HL-60 (cell line): ENCODE measurements around the gene SOX5.

ENCODE experiments used
- GABPA ChIP-seq: IDR thresholded peaks from 2 replicates; pipeline ENCODE4 v1.6.1; 2012; ENCODE audit warnings: low read depth
- POLR2AphosphoS5 ChIP-seq: IDR thresholded peaks from 2 replicates; pipeline ENCODE4 v1.6.1; 2012; ENCODE audit warnings: low read depth
- TF ChIP-seq, protein P1 (sequence below): IDR thresholded peaks from one replicate; pipeline ENCODE4 v1.5.1; 2011; ENCODE audit warnings: low read length, control low read depth, inconsistent platforms; ENCODE audit not compliant: insufficient read depth
- TF ChIP-seq, protein P2 (sequence below): IDR thresholded peaks from 2 replicates; pipeline ENCODE4 v1.6.1; 2012; ENCODE audit warnings: low read depth; ENCODE audit not compliant: insufficient replicate concordance

DNA sequence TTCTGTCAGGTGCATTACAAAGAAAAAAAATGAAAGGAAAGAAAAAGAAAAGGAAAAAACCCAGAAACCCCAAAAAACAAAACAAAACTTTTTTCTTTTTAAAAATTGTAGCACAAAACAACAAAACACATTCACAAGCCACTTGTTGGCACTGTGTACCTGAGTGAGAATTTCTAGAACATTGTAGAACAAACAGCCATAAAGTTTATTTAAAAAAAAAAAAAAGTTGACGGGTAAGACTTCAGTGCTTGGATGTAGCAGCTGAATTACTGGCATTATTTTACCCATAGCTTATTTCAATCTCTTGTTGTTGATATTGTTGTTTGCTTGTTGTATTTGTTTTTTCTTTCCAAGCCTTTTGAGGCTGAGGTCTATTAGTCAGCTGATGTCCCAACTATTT lies 415.8 kb downstream of the SOX5 start:
- TF ChIP-seq, protein P1, sequence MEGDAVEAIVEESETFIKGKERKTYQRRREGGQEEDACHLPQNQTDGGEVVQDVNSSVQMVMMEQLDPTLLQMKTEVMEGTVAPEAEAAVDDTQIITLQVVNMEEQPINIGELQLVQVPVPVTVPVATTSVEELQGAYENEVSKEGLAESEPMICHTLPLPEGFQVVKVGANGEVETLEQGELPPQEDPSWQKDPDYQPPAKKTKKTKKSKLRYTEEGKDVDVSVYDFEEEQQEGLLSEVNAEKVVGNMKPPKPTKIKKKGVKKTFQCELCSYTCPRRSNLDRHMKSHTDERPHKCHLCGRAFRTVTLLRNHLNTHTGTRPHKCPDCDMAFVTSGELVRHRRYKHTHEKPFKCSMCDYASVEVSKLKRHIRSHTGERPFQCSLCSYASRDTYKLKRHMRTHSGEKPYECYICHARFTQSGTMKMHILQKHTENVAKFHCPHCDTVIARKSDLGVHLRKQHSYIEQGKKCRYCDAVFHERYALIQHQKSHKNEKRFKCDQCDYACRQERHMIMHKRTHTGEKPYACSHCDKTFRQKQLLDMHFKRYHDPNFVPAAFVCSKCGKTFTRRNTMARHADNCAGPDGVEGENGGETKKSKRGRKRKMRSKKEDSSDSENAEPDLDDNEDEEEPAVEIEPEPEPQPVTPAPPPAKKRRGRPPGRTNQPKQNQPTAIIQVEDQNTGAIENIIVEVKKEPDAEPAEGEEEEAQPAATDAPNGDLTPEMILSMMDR: no peak
- TF ChIP-seq, protein P2, sequence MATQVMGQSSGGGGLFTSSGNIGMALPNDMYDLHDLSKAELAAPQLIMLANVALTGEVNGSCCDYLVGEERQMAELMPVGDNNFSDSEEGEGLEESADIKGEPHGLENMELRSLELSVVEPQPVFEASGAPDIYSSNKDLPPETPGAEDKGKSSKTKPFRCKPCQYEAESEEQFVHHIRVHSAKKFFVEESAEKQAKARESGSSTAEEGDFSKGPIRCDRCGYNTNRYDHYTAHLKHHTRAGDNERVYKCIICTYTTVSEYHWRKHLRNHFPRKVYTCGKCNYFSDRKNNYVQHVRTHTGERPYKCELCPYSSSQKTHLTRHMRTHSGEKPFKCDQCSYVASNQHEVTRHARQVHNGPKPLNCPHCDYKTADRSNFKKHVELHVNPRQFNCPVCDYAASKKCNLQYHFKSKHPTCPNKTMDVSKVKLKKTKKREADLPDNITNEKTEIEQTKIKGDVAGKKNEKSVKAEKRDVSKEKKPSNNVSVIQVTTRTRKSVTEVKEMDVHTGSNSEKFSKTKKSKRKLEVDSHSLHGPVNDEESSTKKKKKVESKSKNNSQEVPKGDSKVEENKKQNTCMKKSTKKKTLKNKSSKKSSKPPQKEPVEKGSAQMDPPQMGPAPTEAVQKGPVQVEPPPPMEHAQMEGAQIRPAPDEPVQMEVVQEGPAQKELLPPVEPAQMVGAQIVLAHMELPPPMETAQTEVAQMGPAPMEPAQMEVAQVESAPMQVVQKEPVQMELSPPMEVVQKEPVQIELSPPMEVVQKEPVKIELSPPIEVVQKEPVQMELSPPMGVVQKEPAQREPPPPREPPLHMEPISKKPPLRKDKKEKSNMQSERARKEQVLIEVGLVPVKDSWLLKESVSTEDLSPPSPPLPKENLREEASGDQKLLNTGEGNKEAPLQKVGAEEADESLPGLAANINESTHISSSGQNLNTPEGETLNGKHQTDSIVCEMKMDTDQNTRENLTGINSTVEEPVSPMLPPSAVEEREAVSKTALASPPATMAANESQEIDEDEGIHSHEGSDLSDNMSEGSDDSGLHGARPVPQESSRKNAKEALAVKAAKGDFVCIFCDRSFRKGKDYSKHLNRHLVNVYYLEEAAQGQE: no peak
- TF ChIP-seq POLR2AphosphoS5 (no peak), GABPA (no peak)
